HepG2 (cell line): Measurements from ENCODE around the gene IQSEC1. TPM values are rescaled to one million over a fixed set of nuclear protein-coding genes. Genes with fewer than 3 reads are reported as not detected.
A peak's percentile ranks its signal among the peaks of the same experiment; 100 is the strongest.

ENCODE experiments used
- BORCS8-MEF2B ChIP-seq: sonication (generic); formaldehyde crosslinking; IDR thresholded peaks from 2 replicates; pipeline ENCODE4 v1.8.0; 2022; ENCODE audit warnings: mild to moderate bottlenecking, missing genetic modification reagents
- CREM ChIP-seq, 2 experiments: sonication (generic) in 1 of 2; formaldehyde crosslinking in 1 of 2; IDR thresholded peaks; 2 replicates each; pipeline versions ENCODE4 v1.4.0 to v1.6.1; 2016 to 2020; ENCODE audit warnings: antibody characterized with exemption in 1 of 2, mild to moderate bottlenecking in 1 of 2, missing genetic modification reagents in 1 of 2
- GFI1 ChIP-seq: sonication (generic); formaldehyde crosslinking; IDR thresholded peaks from 2 replicates; pipeline ENCODE4 v1.5.0; 2020; ENCODE audit warnings: missing genetic modification reagents, mild to moderate bottlenecking, borderline replicate concordance
- HNRNPLL ChIP-seq: fragments of 200-400 bp; formaldehyde crosslinking; IDR thresholded peaks from 2 replicates; pipeline ENCODE4 v1.6.1; 2017; ENCODE audit warnings: mild to moderate bottlenecking, low read depth, low read length; ENCODE audit not compliant: poor library complexity, severe bottlenecking
- NFIB ChIP-seq: sonication (generic); formaldehyde crosslinking; IDR thresholded peaks from 2 replicates; pipeline ENCODE4 v1.9.0; 2021; ENCODE audit warnings: missing genetic modification reagents, mild to moderate bottlenecking, borderline replicate concordance
- SIN3B ChIP-seq: fragments of 150-350 bp; IDR thresholded peaks from 2 replicates; pipeline ENCODE4 v1.6.1; 2014; ENCODE audit warnings: low read length
- SMAD9 ChIP-seq: sonication (generic); formaldehyde crosslinking; IDR thresholded peaks from 2 replicates; pipeline ENCODE4 v1.5.1; 2020; ENCODE audit warnings: mild to moderate bottlenecking, missing genetic modification reagents
- THAP11 ChIP-seq: IDR thresholded peaks from 2 replicates; pipeline ENCODE4 v1.6.1; 2016; ENCODE audit warnings: missing biosample characterization, missing genetic modification reagents
- YEATS2 ChIP-seq: sonication (generic); formaldehyde crosslinking; IDR thresholded peaks from 2 replicates; pipeline ENCODE4 v1.4.0; 2020; ENCODE audit warnings: missing genetic modification reagents, borderline replicate concordance
- ZFP36L1 ChIP-seq: sonication (generic); formaldehyde crosslinking; IDR thresholded peaks from 2 replicates; pipeline ENCODE4 v1.8.0; 2022; ENCODE audit warnings: mild to moderate bottlenecking, missing genetic modification reagents, moderate library complexity
- ZNF205 ChIP-seq: IDR thresholded peaks from 2 replicates; pipeline ENCODE4 v1.6.1; 2018; ENCODE audit warnings: missing biosample characterization, missing genetic modification reagents
- ZNF501 ChIP-seq: sonication (generic); formaldehyde crosslinking; IDR thresholded peaks from 2 replicates; pipeline ENCODE4 v1.5.1; 2020; ENCODE audit warnings: mild to moderate bottlenecking, moderate library complexity, missing genetic modification reagents
- ZNF672 ChIP-seq: sonication (generic); formaldehyde crosslinking; IDR thresholded peaks from 2 replicates; pipeline ENCODE4 v1.8.1; 2022; ENCODE audit warnings: missing genetic modification reagents
- ZNF850 ChIP-seq: sonication (generic); formaldehyde crosslinking; conservative IDR thresholded peaks from 2 replicates; pipeline ENCODE4 v1.9.0; 2021; ENCODE audit warnings: mild to moderate bottlenecking, missing genetic modification reagents
- polyA plus RNA-seq, 8 experiments: library from polyadenylated mRNA; depleted of rRNA in 3 of 8; stranded (reverse) in 7 of 8; unstranded in 1 of 8; fragments of >200 nt; fragmentation: Illumina TruSeq in 4 of 8; extraction: Trizol in 4 of 8; gene quantifications; 2 replicates each; pipeline versions ENCODE4 v1.2.1 to v1.2.3, GENCODE V29; 2011 to 2016; ENCODE audit warnings: low read depth in 4 of 8, missing spikeins in 1 of 8, mixed read lengths in 1 of 8; ENCODE audit not compliant: insufficient read depth in 1 of 8
- total RNA-seq, 5 experiments: library from RNA; depleted of rRNA; stranded (reverse); fragments of >200 nt; fragmentation: Illumina TruSeq; extraction: Trizol; gene quantifications; 2 replicates each; pipeline ENCODE4 v1.2.3, GENCODE V29; 2016; ENCODE audit warnings: low read depth in 1 of 5
- TF ChIP-seq, protein P1 (sequence below): sonication (generic); formaldehyde crosslinking; IDR thresholded peaks from 2 replicates; pipeline ENCODE4 v1.5.1; 2020; ENCODE audit warnings: mild to moderate bottlenecking, missing genetic modification reagents, moderate library complexity
- TF ChIP-seq, protein P2 (sequence below): sonication (generic); formaldehyde crosslinking; IDR thresholded peaks from 2 replicates; pipeline ENCODE4 v1.8.0; 2022; ENCODE audit warnings: missing genetic modification reagents, low read depth, mild to moderate bottlenecking, borderline replicate concordance
- TF ChIP-seq, protein P3 (sequence below): sonication (generic); formaldehyde crosslinking; IDR thresholded peaks from 2 replicates; pipeline ENCODE4 v1.5.0; 2020; ENCODE audit warnings: missing genetic modification reagents
- TF ChIP-seq, protein P4 (sequence below), 2 experiments: IDR thresholded peaks; 2 replicates each; pipeline ENCODE4 v1.6.1; 2011 to 2012; ENCODE audit warnings: low read length in 2 of 2, borderline replicate concordance in 1 of 2, low read depth in 1 of 2, mild to moderate bottlenecking in 1 of 2, moderate library complexity in 1 of 2

Gene IQSEC1
- total and polyA plus RNA-seq, 2 of the 13 experiments (the other 11 are each of a cell fraction or from before 2014, with no cell fraction given): 17.4 to 20.2 TPM

DNA sequence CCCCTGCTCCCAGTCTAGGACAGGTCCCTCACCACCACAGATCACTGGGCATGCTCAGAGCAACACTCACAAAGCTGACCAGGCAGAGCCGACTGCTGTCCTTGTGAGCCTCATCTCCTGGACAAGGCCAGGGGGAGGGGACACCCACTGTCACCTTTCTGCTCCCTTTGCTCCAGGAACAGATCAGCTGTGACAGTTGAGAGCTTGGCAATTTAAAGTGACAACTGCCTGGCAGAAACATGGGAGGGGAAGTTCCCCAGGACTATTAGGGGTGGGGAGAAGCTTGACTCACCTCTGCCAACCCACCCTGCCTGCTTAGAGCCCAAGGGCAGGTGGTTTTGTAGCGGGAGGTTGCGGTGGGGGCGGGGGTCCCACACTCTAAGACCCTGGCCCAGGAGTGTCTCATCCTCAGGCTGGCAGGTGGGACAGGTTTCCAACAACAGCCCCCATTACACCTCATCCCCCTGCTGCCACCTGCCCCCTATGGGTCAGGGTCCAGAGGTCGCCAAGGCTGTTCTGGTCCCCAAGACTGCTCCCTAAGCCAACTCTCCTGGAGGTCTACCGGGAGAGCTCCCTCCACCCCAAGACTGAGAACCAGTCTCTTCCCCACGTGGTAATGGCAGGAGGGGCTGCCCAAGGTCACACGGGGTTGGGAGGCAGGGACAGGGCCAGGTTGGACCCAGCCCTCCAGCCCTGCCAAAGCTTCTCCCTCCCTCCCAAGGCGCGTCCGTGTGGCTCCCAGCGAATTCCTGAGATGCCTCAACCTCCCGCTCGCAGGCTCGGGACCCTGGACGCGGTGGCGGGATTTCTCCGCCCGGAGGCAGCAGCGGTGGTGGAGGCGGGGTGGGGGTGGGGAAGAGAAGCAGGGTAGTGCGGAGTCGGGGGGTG, 80.4 kb downstream of the IQSEC1 start (continued):
- TF ChIP-seq, protein P1, sequence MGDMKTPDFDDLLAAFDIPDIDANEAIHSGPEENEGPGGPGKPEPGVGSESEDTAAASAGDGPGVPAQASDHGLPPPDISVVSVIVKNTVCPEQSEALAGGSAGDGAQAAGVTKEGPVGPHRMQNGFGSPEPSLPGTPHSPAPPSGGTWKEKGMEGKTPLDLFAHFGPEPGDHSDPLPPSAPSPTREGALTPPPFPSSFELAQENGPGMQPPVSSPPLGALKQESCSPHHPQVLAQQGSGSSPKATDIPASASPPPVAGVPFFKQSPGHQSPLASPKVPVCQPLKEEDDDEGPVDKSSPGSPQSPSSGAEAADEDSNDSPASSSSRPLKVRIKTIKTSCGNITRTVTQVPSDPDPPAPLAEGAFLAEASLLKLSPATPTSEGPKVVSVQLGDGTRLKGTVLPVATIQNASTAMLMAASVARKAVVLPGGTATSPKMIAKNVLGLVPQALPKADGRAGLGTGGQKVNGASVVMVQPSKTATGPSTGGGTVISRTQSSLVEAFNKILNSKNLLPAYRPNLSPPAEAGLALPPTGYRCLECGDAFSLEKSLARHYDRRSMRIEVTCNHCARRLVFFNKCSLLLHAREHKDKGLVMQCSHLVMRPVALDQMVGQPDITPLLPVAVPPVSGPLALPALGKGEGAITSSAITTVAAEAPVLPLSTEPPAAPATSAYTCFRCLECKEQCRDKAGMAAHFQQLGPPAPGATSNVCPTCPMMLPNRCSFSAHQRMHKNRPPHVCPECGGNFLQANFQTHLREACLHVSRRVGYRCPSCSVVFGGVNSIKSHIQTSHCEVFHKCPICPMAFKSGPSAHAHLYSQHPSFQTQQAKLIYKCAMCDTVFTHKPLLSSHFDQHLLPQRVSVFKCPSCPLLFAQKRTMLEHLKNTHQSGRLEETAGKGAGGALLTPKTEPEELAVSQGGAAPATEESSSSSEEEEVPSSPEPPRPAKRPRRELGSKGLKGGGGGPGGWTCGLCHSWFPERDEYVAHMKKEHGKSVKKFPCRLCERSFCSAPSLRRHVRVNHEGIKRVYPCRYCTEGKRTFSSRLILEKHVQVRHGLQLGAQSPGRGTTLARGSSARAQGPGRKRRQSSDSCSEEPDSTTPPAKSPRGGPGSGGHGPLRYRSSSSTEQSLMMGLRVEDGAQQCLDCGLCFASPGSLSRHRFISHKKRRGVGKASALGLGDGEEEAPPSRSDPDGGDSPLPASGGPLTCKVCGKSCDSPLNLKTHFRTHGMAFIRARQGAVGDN (CRISPR knock-in tag): peak; percentile 56
- TF ChIP-seq BORCS8-MEF2B (CRISPR knock-in tag) (0 out of 2 replicates have a peak, but pooled peaks have one; percentile 16), HNRNPLL (no peak), SIN3B (no peak), ZNF672 (CRISPR knock-in tag) (no peak), ZNF501 (CRISPR knock-in tag) (0 out of 2 replicates have a peak, but pooled peaks have one; percentile 18), SMAD9 (CRISPR knock-in tag) (no peak), YEATS2 (CRISPR knock-in tag) (no peak), ZNF205 (CRISPR knock-in tag) (no peak), ZFP36L1 (CRISPR knock-in tag) (no peak), CREM (IDR thresholded peaks at IDR 0.05) (no peak), CREM (CRISPR knock-in tag; IDR thresholded peaks at IDR 0.05) (no peak), ZNF850 (CRISPR knock-in tag) (no peak), NFIB (CRISPR knock-in tag) (no peak), GFI1 (CRISPR knock-in tag) (no peak), THAP11 (CRISPR knock-in tag) (no peak)
- TF ChIP-seq, protein P2, sequence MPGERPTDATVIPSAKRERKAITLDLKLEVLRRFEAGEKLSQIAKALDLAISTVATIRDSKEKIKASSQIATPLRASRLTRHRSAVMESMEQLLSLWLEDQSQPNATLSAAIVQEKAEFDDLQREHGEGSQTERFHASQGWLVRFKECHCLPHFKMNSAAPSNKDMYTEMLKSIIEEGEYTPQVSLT: no peak
- TF ChIP-seq, protein P3, sequence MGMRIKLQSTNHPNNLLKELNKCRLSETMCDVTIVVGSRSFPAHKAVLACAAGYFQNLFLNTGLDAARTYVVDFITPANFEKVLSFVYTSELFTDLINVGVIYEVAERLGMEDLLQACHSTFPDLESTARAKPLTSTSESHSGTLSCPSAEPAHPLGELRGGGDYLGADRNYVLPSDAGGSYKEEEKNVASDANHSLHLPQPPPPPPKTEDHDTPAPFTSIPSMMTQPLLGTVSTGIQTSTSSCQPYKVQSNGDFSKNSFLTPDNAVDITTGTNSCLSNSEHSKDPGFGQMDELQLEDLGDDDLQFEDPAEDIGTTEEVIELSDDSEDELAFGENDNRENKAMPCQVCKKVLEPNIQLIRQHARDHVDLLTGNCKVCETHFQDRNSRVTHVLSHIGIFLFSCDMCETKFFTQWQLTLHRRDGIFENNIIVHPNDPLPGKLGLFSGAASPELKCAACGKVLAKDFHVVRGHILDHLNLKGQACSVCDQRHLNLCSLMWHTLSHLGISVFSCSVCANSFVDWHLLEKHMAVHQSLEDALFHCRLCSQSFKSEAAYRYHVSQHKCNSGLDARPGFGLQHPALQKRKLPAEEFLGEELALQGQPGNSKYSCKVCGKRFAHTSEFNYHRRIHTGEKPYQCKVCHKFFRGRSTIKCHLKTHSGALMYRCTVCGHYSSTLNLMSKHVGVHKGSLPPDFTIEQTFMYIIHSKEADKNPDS: no peak
- TF ChIP-seq, protein P4, sequence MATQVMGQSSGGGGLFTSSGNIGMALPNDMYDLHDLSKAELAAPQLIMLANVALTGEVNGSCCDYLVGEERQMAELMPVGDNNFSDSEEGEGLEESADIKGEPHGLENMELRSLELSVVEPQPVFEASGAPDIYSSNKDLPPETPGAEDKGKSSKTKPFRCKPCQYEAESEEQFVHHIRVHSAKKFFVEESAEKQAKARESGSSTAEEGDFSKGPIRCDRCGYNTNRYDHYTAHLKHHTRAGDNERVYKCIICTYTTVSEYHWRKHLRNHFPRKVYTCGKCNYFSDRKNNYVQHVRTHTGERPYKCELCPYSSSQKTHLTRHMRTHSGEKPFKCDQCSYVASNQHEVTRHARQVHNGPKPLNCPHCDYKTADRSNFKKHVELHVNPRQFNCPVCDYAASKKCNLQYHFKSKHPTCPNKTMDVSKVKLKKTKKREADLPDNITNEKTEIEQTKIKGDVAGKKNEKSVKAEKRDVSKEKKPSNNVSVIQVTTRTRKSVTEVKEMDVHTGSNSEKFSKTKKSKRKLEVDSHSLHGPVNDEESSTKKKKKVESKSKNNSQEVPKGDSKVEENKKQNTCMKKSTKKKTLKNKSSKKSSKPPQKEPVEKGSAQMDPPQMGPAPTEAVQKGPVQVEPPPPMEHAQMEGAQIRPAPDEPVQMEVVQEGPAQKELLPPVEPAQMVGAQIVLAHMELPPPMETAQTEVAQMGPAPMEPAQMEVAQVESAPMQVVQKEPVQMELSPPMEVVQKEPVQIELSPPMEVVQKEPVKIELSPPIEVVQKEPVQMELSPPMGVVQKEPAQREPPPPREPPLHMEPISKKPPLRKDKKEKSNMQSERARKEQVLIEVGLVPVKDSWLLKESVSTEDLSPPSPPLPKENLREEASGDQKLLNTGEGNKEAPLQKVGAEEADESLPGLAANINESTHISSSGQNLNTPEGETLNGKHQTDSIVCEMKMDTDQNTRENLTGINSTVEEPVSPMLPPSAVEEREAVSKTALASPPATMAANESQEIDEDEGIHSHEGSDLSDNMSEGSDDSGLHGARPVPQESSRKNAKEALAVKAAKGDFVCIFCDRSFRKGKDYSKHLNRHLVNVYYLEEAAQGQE (IDR thresholded peaks at IDR 0.05; ENCODE audit: borderline replicate concordance in 1 of 2, low read depth in 1 of 2, low read length in 2 of 2): no peak
